ENCODE results near the gene GFRA4. TPM values are rescaled to one million over a fixed set of nuclear protein-coding genes. Genes with fewer than 3 reads are reported as not detected.

GFRA4 gene
- total RNA-seq, 6 experiments from 2014 or later, result not detected

DNA sequence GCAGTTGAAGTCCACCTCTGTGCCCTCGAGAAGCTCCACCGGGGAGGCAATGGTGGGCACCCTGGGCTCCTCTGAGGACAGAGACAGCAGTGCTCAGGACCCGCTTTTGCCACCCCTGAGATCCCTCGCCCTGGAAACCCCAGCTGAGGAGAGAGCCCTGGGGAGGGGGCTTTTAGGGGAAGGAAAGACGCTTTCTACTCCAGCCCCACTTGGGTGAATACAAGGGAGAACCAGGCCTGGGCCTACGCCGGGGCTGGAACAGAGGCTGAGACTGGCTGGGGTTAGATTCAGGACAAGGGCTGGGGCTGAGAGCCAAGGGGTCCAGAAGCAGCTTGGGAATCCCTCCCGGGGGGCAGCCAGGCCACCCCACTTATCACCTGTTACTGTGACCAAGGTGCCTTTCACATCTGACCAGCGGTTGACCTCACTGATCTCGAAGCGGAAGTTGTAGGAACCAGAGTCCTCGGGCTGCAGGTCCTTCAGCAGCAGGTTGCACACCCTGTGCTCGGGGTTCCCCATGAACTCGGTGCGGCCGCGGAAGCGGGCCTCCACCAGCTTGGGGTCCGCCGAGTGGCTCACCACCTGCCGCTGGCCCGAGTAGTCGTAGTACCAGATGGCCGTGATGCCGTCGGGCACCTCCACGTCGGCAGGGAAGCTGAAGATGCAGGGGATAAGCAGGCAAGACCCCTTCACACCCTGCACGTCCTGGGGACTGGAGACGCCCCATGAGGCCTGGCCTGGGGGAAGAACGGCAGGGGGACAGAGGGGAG is 43.0 kb upstream of the GFRA4 start:
- no peak for ATAC-seq
- no peak overlapping the region for H3K4me3 ChIP-seq
- 87% methylated on average over 3 of the region's 31 CpGs for WGBS (ENCODE audit: insufficient coverage, low coverage, low lambda C conversion rate, missing lambda C conversion rate)
- H3K9me3 ChIP-seq, result no peaks in the 10 kb centered on the region
- intact Hi-C loops (cut with DNase I), result no loop called here
- no peaks in the 10 kb centered on the region for H3K4me1 ChIP-seq
- no peaks in the 10 kb centered on the region for H3K27me3 ChIP-seq
- DNase-seq, result peak in 1 of 3 donors; percentile 49
- no peak overlapping the region for H3K27ac ChIP-seq
- no peak for TF ChIP-seq POLR2A (IDR thresholded peaks at IDR 0.05)
- TF ChIP-seq, protein P1, sequence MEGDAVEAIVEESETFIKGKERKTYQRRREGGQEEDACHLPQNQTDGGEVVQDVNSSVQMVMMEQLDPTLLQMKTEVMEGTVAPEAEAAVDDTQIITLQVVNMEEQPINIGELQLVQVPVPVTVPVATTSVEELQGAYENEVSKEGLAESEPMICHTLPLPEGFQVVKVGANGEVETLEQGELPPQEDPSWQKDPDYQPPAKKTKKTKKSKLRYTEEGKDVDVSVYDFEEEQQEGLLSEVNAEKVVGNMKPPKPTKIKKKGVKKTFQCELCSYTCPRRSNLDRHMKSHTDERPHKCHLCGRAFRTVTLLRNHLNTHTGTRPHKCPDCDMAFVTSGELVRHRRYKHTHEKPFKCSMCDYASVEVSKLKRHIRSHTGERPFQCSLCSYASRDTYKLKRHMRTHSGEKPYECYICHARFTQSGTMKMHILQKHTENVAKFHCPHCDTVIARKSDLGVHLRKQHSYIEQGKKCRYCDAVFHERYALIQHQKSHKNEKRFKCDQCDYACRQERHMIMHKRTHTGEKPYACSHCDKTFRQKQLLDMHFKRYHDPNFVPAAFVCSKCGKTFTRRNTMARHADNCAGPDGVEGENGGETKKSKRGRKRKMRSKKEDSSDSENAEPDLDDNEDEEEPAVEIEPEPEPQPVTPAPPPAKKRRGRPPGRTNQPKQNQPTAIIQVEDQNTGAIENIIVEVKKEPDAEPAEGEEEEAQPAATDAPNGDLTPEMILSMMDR (IDR thresholded peaks at IDR 0.05), result no peak
- no peaks in the 10 kb centered on the region for H3K36me3 ChIP-seq

DNA sequence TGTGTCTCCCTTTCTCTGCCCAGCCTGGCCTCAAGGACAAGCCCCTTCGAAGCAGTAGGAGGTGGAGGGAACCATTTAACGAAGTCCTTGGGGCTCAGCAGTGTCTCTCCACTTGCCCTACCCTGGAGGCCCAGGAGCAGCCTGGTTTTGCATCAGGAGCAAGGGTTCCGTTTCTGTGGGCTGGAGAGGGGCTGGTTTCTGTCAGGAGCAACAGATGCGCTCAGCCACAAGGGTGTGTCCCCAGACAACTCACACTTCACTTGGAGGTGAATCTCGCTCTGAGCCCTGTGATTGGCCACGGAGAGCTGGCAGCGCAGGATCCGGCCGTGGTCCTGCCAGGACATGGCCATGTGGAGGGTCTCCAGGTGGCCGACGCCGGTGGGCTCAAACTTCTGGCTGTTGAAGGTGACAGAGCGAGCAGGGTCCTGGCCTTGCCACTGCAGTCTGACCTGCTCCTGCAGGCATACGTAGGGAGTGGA is 42.3 kb upstream of the GFRA4 start:
- H3K9me3 ChIP-seq, result no peaks in the 10 kb centered on the region
- ATAC-seq, result no peak
- no CpG with 5 or more reads among the region's 14 CpGs for WGBS (ENCODE audit: insufficient coverage, low coverage, low lambda C conversion rate, missing lambda C conversion rate)
- no peaks in the 10 kb centered on the region for H3K36me3 ChIP-seq
- intact Hi-C loops (cut with DNase I), result no loop called here
- H3K27ac ChIP-seq, result no peak overlapping the region
- no peaks in the 10 kb centered on the region for H3K4me1 ChIP-seq
- DNase-seq, result peak in 1 of 3 donors; percentile 21
- no peaks in the 10 kb centered on the region for H3K27me3 ChIP-seq
- TF ChIP-seq, protein P1 (IDR thresholded peaks at IDR 0.05), result no peak
- TF ChIP-seq POLR2A (IDR thresholded peaks at IDR 0.05), result no peak
- no peak overlapping the region for H3K4me3 ChIP-seq

DNA sequence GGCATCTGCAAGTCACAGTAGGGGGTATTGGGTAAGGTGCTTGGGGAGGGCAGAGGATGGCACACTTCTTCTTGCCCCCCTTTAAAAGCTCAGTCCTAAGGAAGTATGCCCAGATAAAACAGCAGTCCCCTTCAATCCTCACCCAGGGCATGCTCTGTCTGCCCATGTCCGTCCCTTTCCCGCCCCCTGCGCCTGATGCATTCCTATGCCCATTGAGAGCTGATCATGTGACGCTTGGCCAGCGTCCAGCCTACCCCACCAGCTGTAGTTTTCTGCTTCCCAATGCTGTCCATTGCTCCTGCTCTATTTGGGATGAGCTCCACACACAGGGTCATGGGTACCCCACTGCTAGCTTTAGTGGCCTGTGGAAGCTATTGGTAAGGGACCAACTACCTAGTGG is 40.9 kb upstream of the GFRA4 start:
- TF ChIP-seq POLR2A (IDR thresholded peaks at IDR 0.05), result no peak
- TF ChIP-seq, protein P1 (IDR thresholded peaks at IDR 0.05), result no peak
- H3K36me3 ChIP-seq, result no peaks in the 10 kb centered on the region
- no peak overlapping the region for H3K27ac ChIP-seq
- ATAC-seq (no peak), DNase-seq (peak in 1 of 3 donors; percentile 39)
- intact Hi-C loops (cut with DNase I), result no loop called here
- no peaks in the 10 kb centered on the region for H3K9me3 ChIP-seq
- WGBS (ENCODE audit: insufficient coverage, low coverage, low lambda C conversion rate, missing lambda C conversion rate), result 61% methylated on average over 5 of the region's 5 CpGs
- H3K27me3 ChIP-seq, result no peaks in the 10 kb centered on the region
- H3K4me3 ChIP-seq, result no peak overlapping the region
- no peaks in the 10 kb centered on the region for H3K4me1 ChIP-seq

DNA sequence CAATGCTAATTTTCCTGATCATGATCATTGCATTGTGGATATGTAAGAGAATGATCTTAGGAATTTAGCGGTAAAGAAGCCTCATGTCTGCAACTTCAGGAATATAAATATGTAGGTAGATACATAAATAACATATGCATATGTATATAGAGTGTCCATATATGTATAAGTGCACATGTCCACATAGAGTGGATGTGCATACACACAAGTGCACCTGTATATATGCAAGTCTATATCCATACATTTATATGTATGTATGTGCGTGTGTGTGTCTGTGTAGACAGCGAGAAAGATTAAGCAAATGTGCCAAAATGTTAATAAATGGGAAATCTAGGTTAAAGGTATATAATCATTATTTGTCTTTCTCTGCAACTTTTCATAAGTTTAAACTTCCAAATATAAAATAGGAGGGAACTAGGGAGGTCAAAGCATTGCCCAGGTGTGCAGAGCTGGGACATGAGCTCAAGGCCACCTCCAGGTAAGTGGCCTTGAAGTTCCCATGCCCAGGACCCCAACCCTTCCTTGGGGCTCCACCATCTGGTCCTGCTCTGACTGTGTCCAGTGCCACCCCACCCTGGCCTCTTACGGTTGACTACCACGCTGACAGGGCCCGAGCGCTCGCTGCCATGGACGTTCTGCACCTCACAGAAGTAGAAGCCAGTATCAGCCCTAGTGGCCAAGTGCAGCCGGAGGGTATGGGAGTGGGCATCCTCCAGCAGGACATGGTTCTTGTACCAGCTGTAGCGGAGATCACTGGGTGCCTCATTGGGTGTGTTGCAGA is 39.6 kb upstream of the GFRA4 start:
- H3K4me3 ChIP-seq, result no peak overlapping the region
- H3K27me3 ChIP-seq, result no peaks in the 10 kb centered on the region
- H3K9me3 ChIP-seq, result no peaks in the 10 kb centered on the region
- no peaks in the 10 kb centered on the region for H3K4me1 ChIP-seq
- DNase-seq (peak in 1 of 3 donors; percentile 39), ATAC-seq (no peak)
- WGBS (ENCODE audit: insufficient coverage, low coverage, low lambda C conversion rate, missing lambda C conversion rate), result 82% methylated on average over 3 of the region's 11 CpGs
- intact Hi-C loops (cut with DNase I), result no loop called here
- H3K36me3 ChIP-seq, result no peaks in the 10 kb centered on the region
- TF ChIP-seq POLR2A (IDR thresholded peaks at IDR 0.05), result no peak
- TF ChIP-seq, protein P1 (IDR thresholded peaks at IDR 0.05), result no peak
- no peak overlapping the region for H3K27ac ChIP-seq

All from right lobe of liver (tissue), 6 donors.